Thyroid gland (tissue), 4 donors: ENCODE results near the gene PHGDH.

ENCODE experiments used
- CTCF ChIP-seq, 6 experiments: fragments of 200-600 bp in 3 of 6; fragments of 450-650 bp in 3 of 6; sonication (generic) in 3 of 6; IDR thresholded peaks; one replicate each; pipeline ENCODE4 v1.5.1; 2016 to 2019; ENCODE audit warnings: antibody characterized with exemption in 6 of 6, mild to moderate bottlenecking in 2 of 6, inconsistent platforms in 1 of 6, moderate library complexity in 1 of 6
- POLR2A ChIP-seq, 2 donors: fragments of 450-650 bp; IDR thresholded peaks; one replicate each; pipeline ENCODE4 v1.6.1; 2017; ENCODE audit warnings: antibody characterized with exemption in 2 of 2, mild to moderate bottlenecking in 2 of 2, moderate library complexity in 1 of 2

GRCh38 chr1:119675349-119676345 lies 36.1 kb upstream of the PHGDH start:
- TF ChIP-seq CTCF (IDR thresholded peaks at IDR 0.05) = peak; percentile 67 to 91 (median 82)
- TF ChIP-seq POLR2A (IDR thresholded peaks at IDR 0.05) = no peak
